ENCODE measurements around the gene NACAD.

DNA sequence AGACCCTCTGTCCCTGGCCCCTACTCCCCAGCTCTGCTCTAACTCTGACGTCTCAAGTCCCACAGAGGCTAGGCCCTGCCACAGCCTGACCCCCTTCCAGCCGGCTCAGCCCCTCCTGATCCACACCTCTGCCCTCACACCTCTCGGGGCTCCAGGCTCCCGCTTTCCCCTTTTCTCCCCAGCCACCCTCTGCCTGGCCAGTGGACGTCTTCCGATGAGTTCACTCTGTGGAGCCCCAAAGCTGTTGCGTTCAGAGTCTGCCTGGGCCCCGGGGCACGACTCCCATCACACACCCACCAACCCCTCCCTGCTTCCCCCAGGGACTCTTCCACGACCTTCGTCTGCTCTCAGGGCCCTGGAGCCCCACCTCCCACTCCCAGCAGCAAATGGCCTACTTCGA, 41.1 kb upstream of the NACAD start:
- TF ChIP-seq, protein P1, sequence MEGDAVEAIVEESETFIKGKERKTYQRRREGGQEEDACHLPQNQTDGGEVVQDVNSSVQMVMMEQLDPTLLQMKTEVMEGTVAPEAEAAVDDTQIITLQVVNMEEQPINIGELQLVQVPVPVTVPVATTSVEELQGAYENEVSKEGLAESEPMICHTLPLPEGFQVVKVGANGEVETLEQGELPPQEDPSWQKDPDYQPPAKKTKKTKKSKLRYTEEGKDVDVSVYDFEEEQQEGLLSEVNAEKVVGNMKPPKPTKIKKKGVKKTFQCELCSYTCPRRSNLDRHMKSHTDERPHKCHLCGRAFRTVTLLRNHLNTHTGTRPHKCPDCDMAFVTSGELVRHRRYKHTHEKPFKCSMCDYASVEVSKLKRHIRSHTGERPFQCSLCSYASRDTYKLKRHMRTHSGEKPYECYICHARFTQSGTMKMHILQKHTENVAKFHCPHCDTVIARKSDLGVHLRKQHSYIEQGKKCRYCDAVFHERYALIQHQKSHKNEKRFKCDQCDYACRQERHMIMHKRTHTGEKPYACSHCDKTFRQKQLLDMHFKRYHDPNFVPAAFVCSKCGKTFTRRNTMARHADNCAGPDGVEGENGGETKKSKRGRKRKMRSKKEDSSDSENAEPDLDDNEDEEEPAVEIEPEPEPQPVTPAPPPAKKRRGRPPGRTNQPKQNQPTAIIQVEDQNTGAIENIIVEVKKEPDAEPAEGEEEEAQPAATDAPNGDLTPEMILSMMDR (IDR thresholded peaks at IDR 0.05), result no peak
- no peak for TF ChIP-seq POLR2A (IDR thresholded peaks at IDR 0.05)
